AG09319 (cell line): ENCODE results near the gene HDAC4.

Experiments
- DNase-seq: peaks from one replicate; pipeline ENCODE4 v3.0.0-alpha.2; 2010; ENCODE audit warnings: low read depth; ENCODE audit errors: extremely low read depth
- CTCF ChIP-seq: IDR thresholded peaks from 2 replicates; pipeline ENCODE4 v1.5.1; 2011; ENCODE audit warnings: low read depth, mild to moderate bottlenecking, inconsistent platforms, low read length, moderate library complexity

The HDAC4 gene

GRCh38 chr2:239130041-239130440 is 270.8 kb downstream of the HDAC4 start:
- no peak for DNase-seq
- TF ChIP-seq CTCF, result no peak

DNA sequence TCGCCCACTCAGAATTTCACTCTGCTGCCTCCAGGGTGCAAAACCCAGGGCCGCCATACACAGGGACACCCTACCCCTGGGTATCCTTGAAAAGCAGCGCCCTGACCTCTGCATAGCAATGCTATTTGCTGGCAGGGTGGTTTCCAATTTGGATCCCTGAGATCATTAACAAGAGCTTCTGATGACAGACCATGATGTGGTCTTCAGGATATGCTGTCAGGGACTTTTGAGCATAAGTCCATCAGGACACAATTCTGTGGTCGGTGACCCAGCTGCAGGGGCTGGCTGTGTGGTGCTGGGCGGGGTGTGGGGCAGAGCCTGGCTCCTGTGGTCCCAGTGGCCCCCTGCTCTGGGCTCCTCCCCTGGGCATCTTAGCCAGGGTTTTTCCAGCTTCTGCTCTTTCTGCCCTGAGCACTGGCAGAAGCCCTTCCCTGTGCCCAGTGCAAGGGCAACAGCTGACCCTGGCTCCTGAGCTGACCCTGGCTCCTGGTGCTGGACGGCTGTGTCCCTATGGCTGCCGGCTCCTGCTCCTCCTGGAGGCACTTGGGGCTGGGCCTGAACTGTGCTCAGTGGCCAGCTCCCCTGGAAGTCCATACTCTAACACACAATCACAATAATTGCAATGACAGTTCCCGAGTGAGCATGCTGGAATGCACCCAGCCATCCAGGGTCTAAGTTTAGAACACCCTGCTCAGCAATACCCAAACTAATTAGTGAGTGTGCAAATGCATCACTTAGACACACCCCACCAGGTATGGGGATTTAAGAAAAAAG is 271.5 kb downstream of the HDAC4 start:
- TF ChIP-seq CTCF, result no peak
- no peak for DNase-seq

GRCh38 chr2:239128706-239129105 is 272.1 kb downstream of the HDAC4 start:
- DNase-seq, result no peak
- TF ChIP-seq CTCF, result no peak

- DNase-seq, result no peak
- no peak for TF ChIP-seq CTCF
Measured at GRCh38 chr2:239127513-239127912, 273.3 kb downstream of the HDAC4 start.

- no peak for TF ChIP-seq CTCF
- DNase-seq, result no peak
Measured at GRCh38 chr2:239125726-239126675, 274.8 kb downstream of the HDAC4 start.

DNA sequence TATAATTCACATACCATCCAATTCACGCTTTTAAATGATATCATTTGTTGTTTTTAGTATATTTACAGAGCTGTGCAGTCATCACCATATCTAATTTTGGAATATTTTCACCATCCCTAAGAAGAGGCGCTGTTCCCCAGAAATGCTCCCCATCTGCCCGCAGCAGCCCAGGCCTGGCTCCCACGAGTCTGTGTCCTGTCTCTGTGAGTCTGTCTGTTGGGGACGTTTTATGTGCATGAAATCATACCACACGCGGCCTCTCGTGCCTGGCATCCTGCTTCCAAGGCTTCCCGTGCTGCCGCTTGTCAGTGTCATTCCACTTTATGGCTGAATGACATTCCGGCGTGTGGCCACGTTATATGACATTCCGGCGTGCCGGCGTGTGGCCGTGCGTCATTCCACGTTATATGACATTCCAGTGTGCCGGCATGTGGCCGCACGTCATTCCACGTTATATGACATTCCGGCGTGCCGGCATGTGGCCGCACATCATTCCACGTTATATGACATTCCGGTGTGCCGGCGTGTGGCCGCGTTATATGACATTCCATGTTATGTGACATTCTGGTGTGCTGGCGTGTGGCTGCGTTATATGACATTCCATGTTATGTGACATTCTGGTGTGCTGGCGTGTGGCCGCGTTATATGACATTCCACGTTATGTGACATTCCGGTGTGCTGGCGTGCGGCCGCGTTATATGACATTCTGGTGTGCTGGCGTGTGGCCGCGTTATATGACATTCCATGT is 276.5 kb downstream of the HDAC4 start:
- no peak for DNase-seq
- no peak for TF ChIP-seq CTCF
